ENCODE results near the gene ZNF593OS. TPM values are rescaled to one million over a fixed set of nuclear protein-coding genes. Genes with fewer than 3 reads are reported as not detected.

Gene ZNF593OS
- total RNA-seq, 3 donors from 2014 or later: not detected

DNA sequence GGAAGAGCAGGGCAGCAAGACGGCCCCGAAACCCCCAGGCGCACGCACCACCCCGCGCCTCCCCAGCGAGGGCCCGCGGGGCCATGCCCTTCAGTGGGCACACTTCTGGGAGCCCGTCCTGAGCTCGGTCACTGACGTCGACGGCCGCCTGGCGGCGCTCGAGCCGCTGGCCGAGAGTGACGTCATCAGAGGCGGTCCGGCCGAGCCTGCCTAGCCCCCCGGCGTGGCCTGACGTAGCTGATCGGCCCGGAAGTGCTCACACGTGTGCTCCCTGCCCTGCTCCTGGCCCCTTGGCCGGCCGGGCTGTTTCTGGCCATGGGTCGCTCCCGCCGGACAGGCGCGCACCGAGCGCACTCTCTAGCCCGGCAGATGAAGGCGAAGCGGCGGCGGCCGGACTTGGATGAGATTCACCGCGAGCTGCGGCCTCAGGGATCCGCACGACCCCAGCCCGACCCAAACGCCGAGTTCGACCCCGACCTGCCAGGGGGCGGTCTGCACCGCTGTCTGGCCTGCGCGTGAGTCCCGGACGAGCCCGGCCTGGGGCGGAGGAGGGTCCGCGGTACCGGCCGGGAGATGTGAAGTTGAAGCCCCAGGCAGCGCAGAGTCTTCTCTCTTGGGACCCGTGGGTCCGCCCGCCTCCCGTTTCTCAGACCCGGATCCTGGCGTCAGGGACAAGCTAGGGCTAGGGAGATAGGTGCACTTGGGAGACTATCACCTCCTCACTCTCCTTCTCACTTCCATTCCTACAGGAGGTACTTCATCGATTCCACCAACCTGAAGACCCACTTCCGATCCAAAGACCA lies 1.8 kb downstream of the ZNF593OS start, which contains the start of gene ZNF593:
TSS of gene ZNF593 (plus strand) at position 240 of the 803 bp plus-strand sequence. CDS start at position 316, 76 bp downstream.
- DNase-seq (peak; percentile 86), ATAC-seq (peak; percentile 92 to 93)
- Mint-ChIP-seq H3K36me3 (ENCODE audit: insufficient read depth) (no peaks in the 10 kb centered on the region), H3K4me3 (peak within 1 kb of the TSS; percentile 93), H3K9me3 (no peaks in the 10 kb centered on the region), H3K27me3 (ENCODE audit: low read depth) (no peaks in the 10 kb centered on the region), H3K4me1 (ENCODE audit: low read depth) (peaks cover 14% of the 10 kb centered on the region)

DNA sequence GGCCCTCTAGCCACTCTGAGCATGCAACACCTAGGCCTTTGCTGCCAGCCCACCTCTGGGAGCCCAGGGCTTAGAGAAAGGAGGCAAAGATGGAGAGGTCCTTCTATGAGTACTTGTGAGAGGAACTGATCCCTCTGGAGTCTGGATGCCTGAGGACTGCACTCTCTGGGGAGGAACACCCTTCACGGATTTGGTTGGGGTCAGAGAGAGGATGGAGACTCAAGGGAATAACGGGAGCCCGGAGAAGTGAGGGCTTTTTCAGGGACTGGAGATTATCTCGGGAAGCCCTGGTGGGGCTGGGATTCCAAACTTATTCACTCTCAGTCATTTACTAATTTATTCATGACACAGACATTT lies 2.5 kb downstream of the ZNF593OS start:
- H3K4me3 Mint-ChIP-seq: peak overlapping the region; percentile 93
- H3K4me1 Mint-ChIP-seq (ENCODE audit: low read depth): peaks cover 14% of the 10 kb centered on the region

DNA sequence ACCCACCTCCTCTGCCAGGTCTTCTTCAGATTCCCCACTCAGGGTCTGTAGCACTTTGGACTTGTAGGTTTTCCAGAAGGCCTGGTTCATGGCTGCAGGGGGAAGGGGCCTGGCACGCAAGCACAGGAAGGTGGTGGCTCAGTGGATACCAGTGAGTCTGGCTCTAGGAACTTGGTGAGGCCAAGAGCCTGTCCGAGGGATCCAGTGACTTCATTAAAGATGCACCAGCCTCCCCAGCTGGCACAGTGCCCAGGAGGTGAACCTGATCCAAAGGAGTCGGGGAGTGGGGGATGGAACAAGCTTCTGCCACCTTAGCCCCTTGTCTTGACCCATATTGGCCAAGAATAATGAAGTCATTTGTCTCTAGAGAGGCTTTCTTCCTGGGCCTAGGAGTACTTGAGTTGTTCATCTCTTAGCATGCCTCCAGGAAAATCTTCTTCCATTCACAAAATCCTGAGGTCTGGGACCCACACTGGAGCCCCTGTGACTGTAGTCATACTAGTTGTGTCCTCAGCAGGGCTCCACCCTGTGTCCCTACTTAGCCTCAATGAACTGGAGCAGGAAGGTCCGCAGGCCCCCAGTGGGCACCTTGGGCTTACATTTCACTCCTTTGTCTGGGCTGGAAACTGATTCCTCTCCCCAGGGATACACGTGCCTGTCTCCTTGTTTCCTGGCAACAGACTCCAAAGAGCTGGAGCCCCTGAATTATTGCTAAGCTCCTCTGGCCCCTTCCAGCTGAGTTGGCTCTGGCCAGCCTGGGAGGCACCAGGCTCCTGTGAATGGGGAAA lies 3.0 kb downstream of the ZNF593OS start, which contains the start of gene C1orf232:
TSS of gene C1orf232 (minus strand) at position 554 of the 788 bp plus-strand sequence. CDS start at position 90, 464 bp downstream.
- Mint-ChIP-seq H3K9me3 (no peaks in the 10 kb centered on the region), H3K27me3 (ENCODE audit: low read depth) (peaks cover 3% of the 10 kb centered on the region), H3K4me3 (peak within 1 kb of the TSS; percentile 93), H3K4me1 (ENCODE audit: low read depth) (peaks cover 15% of the 10 kb centered on the region), H3K36me3 (ENCODE audit: insufficient read depth) (no peaks in the 10 kb centered on the region)
- no peak for DNase-seq
- no peak for ATAC-seq

More for the DNA sequence above, 2.5 kb downstream of the ZNF593OS start:
- H3K27me3 Mint-ChIP-seq (ENCODE audit: low read depth): no peaks in the 10 kb centered on the region
- H3K9me3 Mint-ChIP-seq: no peaks in the 10 kb centered on the region
- no peaks in the 10 kb centered on the region for H3K36me3 Mint-ChIP-seq (ENCODE audit: insufficient read depth)
- ATAC-seq: no peak
- DNase-seq: no peak

DNA sequence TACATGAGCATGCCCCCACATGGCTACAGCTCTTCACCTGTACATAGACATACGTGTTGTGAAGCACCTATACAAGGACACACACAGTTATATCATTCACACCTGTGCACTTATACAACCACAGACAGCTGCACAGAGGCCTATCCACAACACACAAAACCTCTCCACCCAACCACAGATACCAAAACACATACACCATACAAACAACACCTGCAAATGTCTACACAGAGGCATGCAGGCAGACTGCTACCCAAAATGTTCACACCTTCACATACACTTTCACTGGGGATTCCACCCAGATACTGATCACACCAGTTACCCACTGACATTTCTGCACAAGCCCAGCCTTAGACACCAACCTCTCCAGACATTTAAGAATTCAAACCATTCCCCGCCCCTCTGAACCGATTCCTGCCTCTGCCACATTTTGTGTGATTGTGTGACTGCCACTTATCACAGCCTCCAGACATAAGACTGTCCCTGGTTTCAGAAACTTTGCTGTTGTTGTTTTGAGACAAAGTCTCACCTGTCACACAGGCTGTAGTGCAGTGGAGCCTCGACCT lies 4.8 kb downstream of the ZNF593OS start:
- no peak for ATAC-seq
- no peak for DNase-seq
- Mint-ChIP-seq H3K4me3 (no peak overlapping the region), H3K9me3 (no peaks in the 10 kb centered on the region), H3K4me1 (ENCODE audit: low read depth) (peaks cover 20% of the 10 kb centered on the region), H3K36me3 (ENCODE audit: insufficient read depth) (no peaks in the 10 kb centered on the region), H3K27me3 (ENCODE audit: low read depth) (peaks cover 16% of the 10 kb centered on the region)

DNA sequence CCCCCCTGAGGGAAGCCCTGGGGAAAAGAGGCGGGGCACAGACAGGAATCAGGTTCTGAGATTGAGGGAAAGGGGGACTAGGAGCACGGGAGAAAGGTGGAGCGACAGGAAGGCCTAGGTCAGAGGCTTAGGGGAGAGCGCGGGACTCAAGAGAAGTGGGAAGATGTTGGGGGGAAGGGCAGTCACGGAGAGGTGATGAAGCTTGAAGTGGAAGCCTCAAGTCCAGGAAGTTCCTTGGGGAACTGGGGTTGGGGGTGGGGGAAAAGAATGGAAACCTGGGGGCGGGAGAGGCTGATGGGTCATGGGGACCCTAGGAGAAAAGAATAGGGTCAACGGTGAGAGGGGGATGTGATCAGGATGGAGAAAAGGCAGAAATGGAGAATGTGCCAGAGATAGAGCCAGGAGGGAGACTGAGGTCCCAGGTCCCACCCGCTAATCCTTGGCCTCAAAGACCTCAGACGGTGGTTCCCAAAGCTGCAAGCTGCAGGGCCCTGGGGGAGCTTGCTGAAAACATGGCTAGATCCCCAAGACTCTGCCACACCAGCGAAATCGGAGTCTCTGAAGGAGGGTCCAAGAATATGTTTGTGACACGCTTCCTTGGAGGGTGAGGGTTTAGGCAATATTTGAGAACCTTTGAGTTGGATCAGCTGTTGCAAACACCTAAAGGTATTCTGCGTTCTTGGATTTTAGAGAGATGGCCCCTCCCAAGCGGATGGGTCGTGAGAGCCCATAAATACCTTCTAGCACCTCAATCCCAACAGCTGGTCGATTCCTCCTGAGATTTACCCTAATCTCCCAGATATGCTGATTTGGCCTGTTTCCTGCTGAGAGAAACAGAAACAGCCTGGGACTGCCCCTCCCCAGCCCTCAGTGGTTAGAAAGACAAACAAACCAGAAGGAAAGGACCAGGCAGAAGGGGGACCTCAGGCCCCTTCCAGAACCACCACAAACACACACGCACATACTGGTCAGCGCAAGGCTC lies 6.5 kb downstream of the ZNF593OS start:
- Mint-ChIP-seq H3K27me3 (ENCODE audit: low read depth) (peaks cover 21% of the 10 kb centered on the region), H3K9me3 (no peaks in the 10 kb centered on the region), H3K4me3 (peak overlapping the region; percentile 50), H3K4me1 (ENCODE audit: low read depth) (peaks cover 10% of the 10 kb centered on the region), H3K36me3 (ENCODE audit: insufficient read depth) (no peaks in the 10 kb centered on the region)
- ATAC-seq (no peak), DNase-seq (no peak)

DNA sequence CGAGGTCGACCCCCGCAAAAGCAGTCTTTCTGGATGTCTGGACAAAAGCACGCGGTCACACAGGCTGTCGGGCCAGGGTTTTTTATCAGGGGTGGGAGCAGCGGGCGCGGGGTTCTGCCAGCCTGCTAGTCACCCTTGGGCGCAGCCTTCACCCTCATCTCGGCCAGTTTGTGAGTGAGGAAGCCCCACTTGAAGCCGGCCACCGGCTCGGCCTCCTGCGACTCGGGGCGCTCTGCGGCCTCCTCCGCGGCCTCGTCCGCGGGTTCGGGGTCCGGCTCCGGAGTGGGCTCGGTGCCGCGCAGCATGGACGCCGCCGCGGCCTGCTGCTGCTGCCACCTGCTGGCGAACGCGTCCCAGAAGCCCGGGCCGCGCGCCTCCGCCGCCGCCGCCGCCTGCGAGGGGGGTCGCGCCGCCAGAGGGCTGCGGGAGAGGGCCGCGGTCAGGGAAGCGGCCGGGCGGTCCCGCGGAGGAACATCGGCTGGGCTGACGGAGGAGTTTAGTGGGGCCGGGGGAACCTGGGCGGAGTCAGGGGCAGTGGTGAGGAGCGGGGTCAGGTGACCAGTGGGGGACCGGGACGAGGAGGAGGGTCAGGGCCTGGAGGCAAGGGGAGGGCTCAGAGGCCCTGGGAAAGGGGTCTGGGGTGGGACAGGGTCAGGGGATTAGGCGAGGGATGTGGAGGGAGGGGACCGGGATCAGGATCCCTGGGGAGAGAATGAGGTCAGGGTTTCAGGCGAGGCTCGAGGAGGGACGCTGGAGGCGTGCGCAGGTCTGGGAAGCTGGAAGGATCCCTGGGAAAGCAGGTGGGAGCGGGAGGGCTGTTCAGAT lies 7.4 kb downstream of the ZNF593OS start:
- H3K9me3 Mint-ChIP-seq: no peaks in the 10 kb centered on the region
- H3K4me3 Mint-ChIP-seq: peak overlapping the region; percentile 50
- peaks cover 27% of the 10 kb centered on the region for H3K27me3 Mint-ChIP-seq (ENCODE audit: low read depth)
- DNase-seq: peak; percentile 48
- ATAC-seq: peak; percentile 72 to 76
- peaks cover 8% of the 10 kb centered on the region for H3K4me1 Mint-ChIP-seq (ENCODE audit: low read depth)
- no peaks in the 10 kb centered on the region for H3K36me3 Mint-ChIP-seq (ENCODE audit: insufficient read depth)

DNA sequence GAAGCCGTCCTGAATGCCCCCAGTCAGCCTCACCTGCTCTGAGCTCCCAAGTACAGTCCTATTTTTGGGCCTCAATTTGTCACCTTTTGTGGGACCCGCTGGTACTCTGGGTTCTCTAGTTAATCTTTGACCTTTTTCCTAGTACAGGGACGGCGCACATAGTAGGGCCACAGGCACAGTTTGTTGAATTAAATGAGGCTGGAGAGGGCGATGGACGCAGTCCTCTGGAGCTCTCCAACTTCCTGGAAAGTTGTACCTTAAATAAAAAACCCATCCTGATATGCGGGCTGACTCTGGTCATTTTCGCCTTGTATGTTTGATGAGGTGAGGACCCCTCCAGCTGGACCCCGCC lies 8.0 kb downstream of the ZNF593OS start:
- no peak for ATAC-seq
- H3K9me3 Mint-ChIP-seq: no peaks in the 10 kb centered on the region
- peaks cover 30% of the 10 kb centered on the region for H3K27me3 Mint-ChIP-seq (ENCODE audit: low read depth)
- H3K4me1 Mint-ChIP-seq (ENCODE audit: low read depth): peaks cover 6% of the 10 kb centered on the region
- no peak for DNase-seq
- no peaks in the 10 kb centered on the region for H3K36me3 Mint-ChIP-seq (ENCODE audit: insufficient read depth)
- H3K4me3 Mint-ChIP-seq: peak overlapping the region; percentile 13

DNA sequence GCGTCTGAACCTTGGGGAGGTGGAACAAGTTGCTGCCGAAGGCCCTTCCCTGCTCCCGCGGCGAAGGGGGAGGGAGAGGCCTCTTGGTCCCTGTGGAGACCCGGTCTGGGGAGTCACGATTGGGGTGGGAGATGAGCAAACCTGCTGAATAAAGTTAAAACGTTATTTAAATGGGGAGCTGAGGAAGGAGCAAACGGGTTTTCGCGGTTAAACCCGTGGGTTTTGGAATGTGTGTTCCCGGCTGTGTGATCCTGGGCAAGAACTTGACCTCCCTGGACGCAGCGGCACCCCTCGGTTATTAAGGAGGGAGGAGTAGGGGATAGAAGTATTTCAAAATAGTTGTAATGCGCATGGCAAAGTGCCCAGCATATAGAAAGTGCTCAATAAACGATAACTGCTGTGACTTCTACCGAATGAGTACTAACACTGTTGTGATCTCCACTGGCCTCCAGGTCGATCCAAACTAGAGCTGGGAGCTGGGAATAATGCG lies 9.4 kb downstream of the ZNF593OS start:
- no peaks in the 10 kb centered on the region for H3K9me3 Mint-ChIP-seq
- H3K36me3 Mint-ChIP-seq (ENCODE audit: insufficient read depth): no peaks in the 10 kb centered on the region
- peaks cover 39% of the 10 kb centered on the region for H3K27me3 Mint-ChIP-seq (ENCODE audit: low read depth)
- peaks cover 6% of the 10 kb centered on the region for H3K4me1 Mint-ChIP-seq (ENCODE audit: low read depth)
- H3K4me3 Mint-ChIP-seq: peak overlapping the region; percentile 65
- DNase-seq (no peak), ATAC-seq (no peak)

DNA sequence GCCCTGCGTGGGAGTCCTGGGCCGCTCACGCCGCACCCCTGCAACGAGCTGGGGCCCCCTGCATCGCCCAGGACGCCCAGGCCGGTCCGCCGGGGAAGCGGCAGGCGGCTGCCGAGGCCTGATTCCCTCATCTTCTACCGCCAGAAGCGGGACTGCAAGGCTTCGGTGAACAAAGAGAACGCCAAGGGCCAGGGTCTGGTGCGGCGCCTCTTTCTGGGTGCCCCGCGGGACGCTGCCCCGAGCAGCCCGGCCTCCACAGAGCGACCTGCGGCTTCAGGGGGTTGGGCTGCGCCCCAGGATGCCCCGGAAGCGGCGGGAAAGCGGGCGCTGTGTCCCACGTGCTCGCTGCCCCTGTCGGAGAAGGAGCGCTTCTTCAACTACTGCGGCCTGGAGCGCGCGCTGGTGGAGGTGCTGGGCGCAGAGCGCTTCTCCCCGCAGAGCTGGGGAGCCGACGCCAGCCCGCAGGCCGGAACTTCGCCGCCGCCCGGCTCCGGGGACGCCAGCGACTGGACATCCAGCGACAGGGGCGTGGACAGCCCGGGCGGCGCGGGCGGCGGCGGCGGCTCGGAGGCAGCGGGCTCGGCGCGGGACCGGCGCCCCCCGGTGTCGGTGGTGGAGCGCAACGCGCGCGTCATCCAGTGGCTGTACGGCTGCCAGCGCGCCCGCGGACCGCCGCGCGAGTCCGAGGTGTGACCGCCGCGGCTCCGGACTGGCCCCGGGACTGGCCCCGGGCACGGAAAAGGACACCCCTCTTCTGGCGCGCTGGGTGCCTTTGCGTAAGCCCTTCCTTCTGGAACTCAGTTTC lies 10.0 kb downstream of the ZNF593OS start:
- Mint-ChIP-seq H3K27me3 (ENCODE audit: low read depth) (peaks cover 41% of the 10 kb centered on the region), H3K4me3 (peak overlapping the region; percentile 65)
- peak; percentile 69 to 75 for ATAC-seq

DNA sequence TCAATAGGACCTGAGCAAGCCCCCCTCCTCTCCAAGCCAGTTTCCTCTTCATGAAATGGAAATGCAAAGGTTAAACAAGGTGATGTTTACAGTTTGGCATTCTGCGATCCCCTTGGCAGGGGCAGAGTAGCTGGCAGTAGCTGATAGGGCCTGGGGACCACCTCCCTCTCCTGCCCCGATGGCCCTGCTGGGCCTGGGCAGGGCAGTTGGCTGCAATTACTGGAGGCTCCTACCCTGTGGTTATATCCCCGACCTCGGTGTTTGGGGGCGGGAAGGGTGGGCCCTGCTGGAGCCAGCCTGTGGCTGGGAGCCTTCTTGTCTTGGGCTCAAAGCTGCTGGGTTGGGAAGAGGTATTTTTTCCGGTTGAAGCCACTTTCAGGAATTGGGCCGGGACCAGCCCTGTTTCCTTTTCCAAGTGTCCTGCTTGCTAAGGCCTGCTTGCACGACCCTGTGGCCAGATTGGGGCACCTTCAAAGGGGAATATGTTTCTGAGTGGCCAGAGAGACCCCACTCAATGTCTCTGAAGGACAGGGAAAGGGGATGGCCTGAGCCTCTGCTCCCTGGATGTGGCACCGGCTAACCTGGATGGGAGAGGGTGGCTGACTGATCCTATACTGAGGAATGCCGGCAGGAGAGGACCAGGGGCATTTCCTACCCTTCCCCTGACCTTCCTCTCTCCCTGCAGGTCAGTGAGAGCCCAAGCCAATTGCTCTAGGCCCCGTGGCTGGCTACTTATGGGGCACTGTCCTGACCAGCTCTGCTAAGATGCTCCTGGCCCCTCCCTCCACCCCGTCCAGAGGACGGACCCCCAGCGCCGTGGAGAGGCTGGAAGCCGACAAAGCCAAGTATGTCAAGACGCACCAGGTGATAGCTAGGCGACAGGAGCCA lies 10.9 kb downstream of the ZNF593OS start:
- no peak overlapping the region for H3K4me3 Mint-ChIP-seq
- no peaks in the 10 kb centered on the region for H3K36me3 Mint-ChIP-seq (ENCODE audit: insufficient read depth)
- no peaks in the 10 kb centered on the region for H3K9me3 Mint-ChIP-seq
- peaks cover 47% of the 10 kb centered on the region for H3K27me3 Mint-ChIP-seq (ENCODE audit: low read depth)
- ATAC-seq (no peak), DNase-seq (no peak)
- H3K4me1 Mint-ChIP-seq (ENCODE audit: low read depth): peaks cover 9% of the 10 kb centered on the region

More for the DNA sequence above, 10.0 kb downstream of the ZNF593OS start:
- peak; percentile 26 for DNase-seq
- no peaks in the 10 kb centered on the region for H3K9me3 Mint-ChIP-seq
- no peaks in the 10 kb centered on the region for H3K36me3 Mint-ChIP-seq (ENCODE audit: insufficient read depth)
- H3K4me1 Mint-ChIP-seq (ENCODE audit: low read depth): peaks cover 9% of the 10 kb centered on the region

DNA sequence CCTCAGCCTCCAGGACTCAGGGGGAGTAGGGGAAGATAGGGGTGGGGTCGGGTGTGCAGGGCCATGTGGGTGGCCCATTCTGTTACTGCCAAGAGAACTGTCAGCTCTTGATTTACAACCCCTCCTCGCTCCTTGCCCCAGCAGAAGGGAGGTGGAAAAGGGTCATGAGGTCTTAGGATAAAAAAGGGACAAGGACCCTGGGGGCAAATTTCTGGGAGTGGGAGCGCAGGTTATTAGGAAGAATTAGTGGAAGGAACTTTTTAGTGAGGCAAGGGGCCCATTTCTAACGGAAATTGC lies 11.9 kb downstream of the ZNF593OS start:
- DNase-seq (no peak), ATAC-seq (no peak)
- H3K27me3 Mint-ChIP-seq (ENCODE audit: low read depth): peaks cover 53% of the 10 kb centered on the region
- H3K4me1 Mint-ChIP-seq (ENCODE audit: low read depth): peaks cover 9% of the 10 kb centered on the region
- no peaks in the 10 kb centered on the region for H3K36me3 Mint-ChIP-seq (ENCODE audit: insufficient read depth)
- H3K4me3 Mint-ChIP-seq: no peak overlapping the region
- no peaks in the 10 kb centered on the region for H3K9me3 Mint-ChIP-seq

All from activated T-cell treated with anti-CD3 and anti-CD28 coated beads, Interleukin-2, amount 50 U/mL, for 4 hours (primary cell).